Stimulated activated CD4-positive, alpha-beta T cell treated with anti-CD3 and anti-CD28 coated beads, Interleukin-1b, Interleukin-23, amount 100 ng/mL, for 4 hours (primary cell): ENCODE data around the gene NR4A1.

Experiments
- DNase-seq, 2 donors: peaks; one replicate each; pipeline ENCODE4 v3.0.0-alpha.2; 2020; ENCODE audit warnings: low read depth in 2 of 2

The NR4A1 gene

GRCh38 chr12:52018433-52019112 lies 32.7 kb upstream of the NR4A1 start:
- DNase-seq: no peak

DNA sequence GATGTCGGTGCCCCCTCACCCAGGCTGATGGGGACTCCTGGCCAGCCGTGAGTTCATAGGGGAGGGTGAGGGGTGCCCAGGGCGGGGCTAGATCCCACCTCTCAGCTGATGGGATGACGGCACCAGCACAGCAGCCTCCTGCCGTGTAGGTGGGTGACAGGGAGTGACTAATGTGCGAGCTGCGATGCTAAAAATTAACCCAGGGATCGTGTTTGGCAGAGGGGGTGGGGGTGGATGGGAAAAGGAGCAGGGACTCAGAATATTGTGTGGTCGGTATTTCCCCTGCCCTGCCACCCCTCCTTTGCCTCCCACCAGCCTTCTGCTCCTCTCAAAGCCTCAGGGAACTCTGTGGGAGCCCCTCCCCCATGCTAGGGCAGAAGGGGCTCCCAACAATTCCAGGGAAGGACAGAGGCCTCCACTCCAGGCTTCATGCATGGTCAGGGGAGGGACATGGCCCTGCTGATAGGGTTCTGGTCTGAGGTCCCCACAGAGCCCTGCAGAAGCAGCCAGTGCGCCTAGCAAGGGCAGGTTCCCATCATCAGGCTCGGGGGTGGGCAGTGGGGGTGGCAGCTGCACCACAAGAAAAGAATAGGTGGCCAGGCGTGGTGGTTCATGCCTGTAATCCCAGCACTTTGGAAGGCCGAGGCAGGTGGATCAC lies 32.0 kb upstream of the NR4A1 start:
- no peak for DNase-seq

DNA sequence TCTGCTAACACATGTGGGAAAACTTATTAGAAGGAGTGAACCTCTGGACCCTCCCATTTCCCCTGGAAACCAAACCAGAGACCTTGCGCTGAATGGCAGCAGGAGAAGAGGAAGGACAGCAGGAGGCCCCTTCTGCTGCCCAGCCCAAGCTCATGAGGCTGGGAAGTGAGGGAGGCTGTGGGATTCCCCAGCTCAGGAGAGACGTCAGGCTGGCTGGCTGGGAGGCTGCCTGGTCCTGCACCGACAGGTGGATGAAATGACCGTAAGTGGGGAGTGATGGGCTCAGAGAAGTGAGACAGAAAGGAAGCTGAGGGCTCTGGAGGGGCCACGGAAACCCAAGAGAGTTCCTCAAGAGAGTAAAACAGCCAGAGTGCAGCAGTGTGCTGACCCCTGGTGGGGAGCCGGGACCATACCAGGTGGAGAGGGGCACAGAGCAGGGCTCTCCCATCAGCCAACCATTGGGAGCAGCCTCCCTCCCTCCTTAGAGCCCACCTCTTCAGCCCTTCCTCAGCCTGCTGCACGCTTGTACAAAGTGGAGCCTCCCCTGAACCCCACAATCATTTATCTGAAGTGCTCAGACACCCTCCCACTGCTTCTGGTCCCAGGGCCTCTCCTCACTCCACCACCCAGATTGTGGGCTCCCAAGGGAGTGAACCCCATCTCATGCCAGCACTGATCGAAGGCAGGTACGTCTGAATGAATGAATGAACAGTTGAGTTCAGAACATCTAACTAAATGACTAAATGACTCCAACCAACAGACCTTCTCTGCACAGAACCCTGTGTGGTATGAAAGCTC lies 30.5 kb upstream of the NR4A1 start:
- DNase-seq: peak; percentile 45 to 46

- DNase-seq: no peak
Observed at GRCh38 chr12:52022841-52023181, 28.4 kb upstream of the NR4A1 start.

- peak; percentile 89 to 94 for DNase-seq
Observed at GRCh38 chr12:52023182-52023975, 27.9 kb upstream of the NR4A1 start.

GRCh38 chr12:52023976-52024688 lies 27.1 kb upstream of the NR4A1 start:
- no peak for DNase-seq

- peak in 1 of 2 donors; percentile 31 for DNase-seq
Observed at GRCh38 chr12:52024845-52025230, 26.4 kb upstream of the NR4A1 start.

DNA sequence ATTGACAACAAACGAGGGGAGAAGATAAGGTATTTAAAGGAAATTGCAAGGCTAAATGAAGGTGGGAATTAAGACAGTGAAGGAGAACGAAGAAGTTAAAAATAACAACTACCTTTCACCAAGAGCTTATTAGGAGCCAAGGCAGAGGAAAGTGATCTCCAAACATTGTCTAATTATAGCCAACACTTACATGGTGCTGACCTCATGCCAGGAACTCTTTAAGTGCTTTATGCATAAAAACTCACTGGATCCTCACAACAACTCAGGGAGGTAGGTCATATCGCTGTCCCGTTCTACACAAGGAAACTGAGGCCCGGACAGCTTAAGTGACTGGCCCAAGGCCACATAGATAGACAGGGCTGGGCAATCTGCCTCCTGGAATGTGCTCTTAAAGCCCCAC lies 25.0 kb upstream of the NR4A1 start:
- no peak for DNase-seq

DNA sequence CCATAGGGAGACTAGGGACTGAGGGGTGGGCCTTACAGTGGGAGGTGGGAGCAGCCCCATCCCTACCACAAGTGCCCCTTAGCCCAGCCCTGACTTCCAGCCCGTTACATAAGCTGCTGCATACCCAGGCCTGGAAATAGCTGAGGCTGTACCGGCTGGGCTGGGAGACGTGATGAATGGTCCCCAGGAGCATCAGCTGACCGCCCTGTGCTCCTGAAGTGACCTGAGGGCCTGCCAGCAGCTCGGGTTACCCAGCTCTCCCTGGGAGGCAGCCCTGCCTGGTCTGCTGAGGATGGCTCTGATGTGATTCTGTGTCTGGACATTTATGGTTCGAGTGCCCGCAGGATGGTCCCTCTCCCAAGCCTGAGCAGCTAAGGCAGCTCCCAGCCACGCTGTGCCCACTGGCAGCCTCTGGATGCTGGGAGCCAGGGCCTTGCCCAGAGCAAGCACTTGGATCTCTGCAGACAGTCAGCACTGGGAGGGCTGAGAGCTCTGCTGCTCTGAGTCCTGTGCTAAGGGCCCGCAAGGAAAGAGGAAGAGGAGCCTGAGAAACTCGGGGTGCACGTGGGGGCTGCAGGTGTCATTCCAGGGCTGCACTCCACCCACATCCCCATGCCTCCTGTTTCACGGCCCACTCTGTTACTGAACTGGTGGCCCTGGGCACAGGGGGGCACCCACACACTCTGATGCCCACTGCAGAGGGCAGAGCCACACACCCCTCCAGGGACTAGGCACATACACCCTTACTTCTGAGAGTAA lies 24.0 kb upstream of the NR4A1 start:
- DNase-seq: no peak

DNA sequence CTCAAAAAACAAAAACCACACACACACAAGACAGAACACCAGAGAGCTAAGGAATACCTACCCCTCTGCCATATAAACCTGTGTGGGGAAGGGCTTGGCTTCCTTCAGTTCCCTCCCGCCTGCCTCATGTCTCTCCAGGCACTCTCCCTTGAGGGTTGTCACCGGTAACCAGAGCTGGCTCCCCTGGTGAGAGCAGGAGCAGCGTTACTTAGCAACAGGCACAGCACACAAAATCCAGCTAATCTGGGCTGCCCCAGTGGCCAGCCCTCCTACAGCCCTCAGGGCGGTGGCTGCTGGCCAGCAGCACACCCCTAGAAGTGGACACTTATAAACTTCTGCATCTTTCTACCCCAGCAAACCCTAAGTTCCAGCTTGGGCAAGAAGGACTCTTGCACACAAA lies 21.6 kb upstream of the NR4A1 start:
- DNase-seq: no peak

- no peak for DNase-seq
Observed at GRCh38 chr12:52032446-52032803, 18.8 kb upstream of the NR4A1 start.

GRCh38 chr12:52032804-52033445 lies 18.3 kb upstream of the NR4A1 start:
- peak; percentile 76 to 77 for DNase-seq

DNA sequence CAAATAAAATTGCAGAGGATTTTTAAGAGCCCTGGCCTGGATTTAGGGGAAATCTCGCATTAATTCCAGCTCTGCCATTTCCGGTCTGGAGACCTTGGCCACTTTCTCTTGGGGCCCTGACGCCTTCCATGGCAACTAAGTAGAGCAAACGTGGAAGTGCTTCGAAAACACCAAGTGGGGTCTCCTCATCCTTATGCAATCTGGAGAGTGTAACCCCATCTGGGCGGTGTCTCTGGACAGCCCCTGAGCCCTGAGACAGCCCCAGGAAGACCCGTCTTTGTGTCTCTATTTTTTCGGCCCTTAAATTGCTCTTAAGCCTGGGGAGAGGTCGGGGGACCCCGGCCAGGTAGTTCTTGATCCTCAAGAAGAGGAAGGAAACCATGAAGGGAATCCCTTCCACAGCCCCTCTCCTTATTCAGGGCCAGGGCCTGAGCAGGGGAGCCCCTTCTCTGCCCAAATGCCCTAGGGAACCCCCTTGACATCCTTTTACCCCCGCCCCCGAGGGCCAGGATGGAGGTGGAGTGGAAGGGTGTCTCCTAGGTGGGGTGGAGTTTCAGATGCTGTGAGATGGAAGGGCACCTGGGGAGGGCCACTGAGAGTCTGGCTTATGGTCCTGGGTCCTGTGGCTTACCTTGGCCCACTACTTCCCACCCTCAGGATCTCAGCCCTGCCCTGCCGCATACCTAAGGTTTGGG lies 17.6 kb upstream of the NR4A1 start:
- DNase-seq: no peak

DNA sequence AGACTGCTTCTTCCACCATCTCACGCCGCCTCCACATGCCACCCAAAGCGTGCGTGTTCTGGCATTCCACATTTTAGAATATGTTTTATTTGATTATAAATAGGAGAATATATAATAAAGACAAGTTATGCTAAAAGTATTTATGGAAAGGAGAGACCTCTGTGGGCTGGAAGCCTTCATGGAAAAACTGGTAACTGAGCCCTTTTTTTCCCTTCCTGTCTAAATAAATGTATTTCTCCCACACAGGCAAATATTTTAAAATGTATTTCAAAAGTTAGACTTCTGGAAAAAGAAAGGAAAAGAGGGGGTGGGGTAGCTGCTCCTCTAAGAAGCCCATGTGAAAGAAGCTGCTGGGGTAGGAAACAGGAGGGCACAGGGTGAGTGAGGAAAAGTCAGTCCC lies 16.1 kb upstream of the NR4A1 start:
- no peak for DNase-seq

- DNase-seq: no peak
Observed at GRCh38 chr12:52035926-52036325, 15.3 kb upstream of the NR4A1 start.

DNA sequence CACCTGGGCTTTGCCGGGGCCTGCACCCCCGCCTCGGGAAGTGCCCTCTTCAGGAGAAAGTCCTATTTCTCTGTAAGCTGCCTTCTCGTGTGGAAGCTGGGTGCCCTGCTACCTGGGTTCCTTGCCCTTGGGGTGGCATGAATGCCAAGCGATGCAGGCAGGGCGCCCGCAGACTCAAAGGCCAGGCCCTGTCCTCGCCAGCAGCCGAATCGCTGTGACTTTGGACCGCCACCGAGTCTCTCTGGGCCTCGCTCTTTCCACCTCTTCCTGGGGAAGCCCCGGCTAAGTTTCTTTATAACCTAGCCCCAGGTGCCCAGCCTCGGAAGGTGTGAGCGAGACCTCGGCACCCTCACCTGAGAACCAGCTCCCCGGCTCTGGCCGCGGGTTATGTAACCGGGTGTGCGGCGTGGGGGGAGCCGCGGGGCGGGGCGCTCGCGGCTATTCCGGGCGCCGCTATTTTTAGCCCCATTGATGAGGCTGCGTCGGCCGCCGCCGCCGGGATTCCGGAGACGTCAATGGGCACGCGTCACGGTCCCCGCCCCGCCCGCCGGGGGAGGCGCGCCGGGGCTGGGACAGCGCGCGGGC lies 14.6 kb upstream of the NR4A1 start:
- peak; percentile 73 to 79 for DNase-seq

GRCh38 chr12:52037248-52037861 lies 13.9 kb upstream of the NR4A1 start:
- DNase-seq: no peak

GRCh38 chr12:52038447-52038846 lies 12.8 kb upstream of the NR4A1 start:
- DNase-seq: no peak

DNA sequence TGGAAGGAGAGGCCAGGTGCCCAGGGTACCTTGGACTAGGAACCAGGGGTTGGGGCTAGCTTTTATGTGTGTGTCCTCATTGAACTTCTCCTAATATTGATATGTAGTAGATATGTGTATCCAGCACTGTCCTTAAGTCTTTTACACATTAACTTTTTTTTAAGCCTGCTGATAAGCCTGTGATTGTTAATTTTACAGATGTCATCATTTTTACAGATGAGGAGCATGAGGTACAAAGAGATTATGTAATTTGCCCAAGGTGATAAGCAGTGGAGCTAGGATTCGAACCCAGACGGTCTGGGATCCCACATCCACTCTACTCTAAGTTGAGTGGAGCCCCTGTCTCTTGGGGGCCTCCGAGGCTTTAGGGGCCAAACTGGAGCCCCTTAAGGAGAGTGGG lies 10.2 kb upstream of the NR4A1 start:
- DNase-seq: no peak
